ENCODE results near the gene RAD52.

RAD52 gene

DNA sequence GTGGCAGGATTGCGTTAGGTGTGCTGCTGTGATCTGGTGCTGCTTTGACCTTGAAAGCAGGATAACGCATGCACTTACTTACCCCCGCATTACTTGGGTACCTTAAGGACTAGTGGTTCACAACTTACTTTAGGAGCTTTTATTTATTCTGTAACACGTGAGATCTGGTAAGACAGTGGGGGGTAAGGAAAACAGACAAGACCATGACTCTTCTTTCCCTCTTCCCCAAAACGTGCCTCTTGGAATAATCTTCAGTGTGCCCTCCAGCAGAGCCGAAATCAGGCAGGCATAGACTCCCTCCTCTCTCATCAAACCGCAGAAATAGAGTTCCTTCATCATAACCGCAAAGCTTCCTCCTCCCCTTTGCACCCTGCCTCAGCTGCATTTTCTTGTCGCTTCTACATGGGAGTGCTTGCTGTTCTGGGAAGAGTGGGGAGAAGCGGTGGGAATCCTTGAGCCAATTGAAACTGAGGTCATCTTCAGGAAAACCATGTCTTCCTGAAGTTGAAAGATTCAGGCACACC lies 43.4 kb downstream of the RAD52 start:
- Histone ChIP-seq H3K4me3 (replicated peaks; ENCODE audit: low read depth, low read length) (no peak overlapping the region), H3K27me3 (replicated peaks; ENCODE audit: control insufficient read depth, insufficient read depth, low read length) (no peaks in the 10 kb centered on the region), H3K36me3 (ENCODE audit: control insufficient read depth, insufficient read depth, low read length) (peaks cover 42% of the 10 kb centered on the region)
- TF ChIP-seq, protein P1, sequence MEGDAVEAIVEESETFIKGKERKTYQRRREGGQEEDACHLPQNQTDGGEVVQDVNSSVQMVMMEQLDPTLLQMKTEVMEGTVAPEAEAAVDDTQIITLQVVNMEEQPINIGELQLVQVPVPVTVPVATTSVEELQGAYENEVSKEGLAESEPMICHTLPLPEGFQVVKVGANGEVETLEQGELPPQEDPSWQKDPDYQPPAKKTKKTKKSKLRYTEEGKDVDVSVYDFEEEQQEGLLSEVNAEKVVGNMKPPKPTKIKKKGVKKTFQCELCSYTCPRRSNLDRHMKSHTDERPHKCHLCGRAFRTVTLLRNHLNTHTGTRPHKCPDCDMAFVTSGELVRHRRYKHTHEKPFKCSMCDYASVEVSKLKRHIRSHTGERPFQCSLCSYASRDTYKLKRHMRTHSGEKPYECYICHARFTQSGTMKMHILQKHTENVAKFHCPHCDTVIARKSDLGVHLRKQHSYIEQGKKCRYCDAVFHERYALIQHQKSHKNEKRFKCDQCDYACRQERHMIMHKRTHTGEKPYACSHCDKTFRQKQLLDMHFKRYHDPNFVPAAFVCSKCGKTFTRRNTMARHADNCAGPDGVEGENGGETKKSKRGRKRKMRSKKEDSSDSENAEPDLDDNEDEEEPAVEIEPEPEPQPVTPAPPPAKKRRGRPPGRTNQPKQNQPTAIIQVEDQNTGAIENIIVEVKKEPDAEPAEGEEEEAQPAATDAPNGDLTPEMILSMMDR (IDR thresholded peaks at IDR 0.05; ENCODE audit: insufficient read depth, low read length, poor library complexity, severe bottlenecking) = no peak
- DNase-seq (ENCODE audit: extremely low read depth, insufficient read length) = no peak

DNA sequence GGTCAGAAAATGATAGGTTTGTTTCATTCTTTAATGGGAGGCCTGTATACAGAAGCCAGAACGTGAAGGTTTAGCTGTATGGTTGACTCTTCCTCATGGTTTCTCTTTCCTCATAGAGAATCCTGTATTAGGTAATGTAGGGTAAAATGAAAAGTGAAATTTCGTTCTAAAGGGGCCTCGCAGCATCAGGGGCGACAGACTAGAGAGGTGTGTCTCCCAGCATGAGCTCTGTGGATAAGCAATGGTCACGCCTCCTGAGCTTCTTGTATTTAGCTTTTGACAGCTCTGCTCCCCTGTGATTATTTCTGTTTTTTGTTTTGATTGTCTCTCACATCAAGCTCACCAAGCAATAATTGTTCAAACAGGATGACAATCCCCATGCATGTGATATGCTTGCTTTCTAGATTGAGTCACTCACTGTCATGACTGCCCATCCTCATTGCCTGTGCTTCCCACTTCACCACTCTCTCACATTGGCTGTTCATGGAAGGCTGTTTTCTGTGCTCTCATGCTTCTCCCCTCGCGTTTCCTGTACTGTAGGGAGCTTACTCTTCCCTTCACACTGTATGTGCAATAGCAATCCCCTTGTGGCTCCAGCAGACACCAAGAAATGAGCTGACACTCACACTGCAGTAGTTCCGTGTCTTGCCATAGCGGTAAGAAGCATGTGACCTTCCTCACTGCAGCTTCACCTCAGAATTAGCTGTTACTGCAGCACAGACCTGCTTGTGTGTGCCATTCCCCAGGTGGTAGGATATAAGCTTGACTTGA lies 44.0 kb downstream of the RAD52 start:
- Histone ChIP-seq H3K27me3 (replicated peaks; ENCODE audit: control insufficient read depth, insufficient read depth, low read length) (no peaks in the 10 kb centered on the region), H3K36me3 (ENCODE audit: control insufficient read depth, insufficient read depth, low read length) (peaks cover 42% of the 10 kb centered on the region), H3K4me3 (replicated peaks; ENCODE audit: low read depth, low read length) (no peak overlapping the region)
- TF ChIP-seq, protein P1 (IDR thresholded peaks at IDR 0.05; ENCODE audit: insufficient read depth, low read length, poor library complexity, severe bottlenecking) = no peak
- DNase-seq (ENCODE audit: extremely low read depth, insufficient read length) = no peak

DNA sequence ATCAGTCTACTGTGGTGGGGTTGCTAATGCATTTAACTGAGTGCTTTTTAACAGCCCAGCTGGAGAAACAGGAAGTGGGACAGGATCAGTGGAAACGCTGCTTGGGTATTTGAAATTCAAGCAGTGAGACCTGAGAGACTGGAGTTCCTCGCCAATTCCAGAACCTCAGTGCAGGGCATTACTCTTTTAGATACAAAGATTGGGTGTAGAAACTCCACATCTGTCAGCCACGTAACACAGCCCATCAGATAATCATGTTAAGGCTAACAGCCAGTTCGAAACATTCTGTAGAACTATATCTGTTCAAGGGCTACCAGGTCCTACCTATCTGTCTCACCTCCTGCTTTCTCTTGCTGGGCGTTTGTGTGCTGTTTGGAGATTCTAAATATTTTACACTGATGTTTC lies 45.5 kb downstream of the RAD52 start:
- peaks cover 46% of the 10 kb centered on the region for H3K36me3 ChIP-seq (ENCODE audit: control insufficient read depth, insufficient read depth, low read length)
- DNase-seq (ENCODE audit: extremely low read depth, insufficient read length) = no peak

DNA sequence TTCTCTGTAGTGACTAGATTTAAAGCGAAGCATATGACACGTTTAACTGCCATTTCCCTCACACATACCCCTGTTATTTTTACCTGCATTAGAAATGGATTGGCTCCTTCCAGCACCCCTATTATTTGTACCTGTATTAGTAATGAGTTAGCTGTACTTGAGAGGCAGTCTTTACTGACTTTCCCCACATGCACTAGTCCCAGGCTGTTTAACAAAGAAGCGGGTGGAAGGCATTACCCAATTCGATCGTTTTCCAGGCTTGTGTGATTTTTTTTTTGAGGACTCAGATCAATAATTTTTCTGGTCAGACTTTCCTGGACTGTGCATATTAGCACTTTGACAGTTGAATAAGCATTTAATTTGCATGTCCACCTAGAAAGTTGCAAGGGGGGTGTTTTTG lies 46.4 kb downstream of the RAD52 start:
- no peaks in the 10 kb centered on the region for H3K27me3 ChIP-seq (replicated peaks; ENCODE audit: control insufficient read depth, insufficient read depth, low read length)
- no peak overlapping the region for H3K4me3 ChIP-seq (replicated peaks; ENCODE audit: low read depth, low read length)
- TF ChIP-seq, protein P1 (IDR thresholded peaks at IDR 0.05; ENCODE audit: insufficient read depth, low read length, poor library complexity, severe bottlenecking) = no peak
- peaks cover 43% of the 10 kb centered on the region for H3K36me3 ChIP-seq (ENCODE audit: control insufficient read depth, insufficient read depth, low read length)
- no peak for DNase-seq (ENCODE audit: extremely low read depth, insufficient read length)

More for the DNA sequence above, 45.5 kb downstream of the RAD52 start:
- TF ChIP-seq, protein P1 (IDR thresholded peaks at IDR 0.05; ENCODE audit: insufficient read depth, low read length, poor library complexity, severe bottlenecking) = no peak
- H3K27me3 ChIP-seq (replicated peaks; ENCODE audit: control insufficient read depth, insufficient read depth, low read length) = no peaks in the 10 kb centered on the region
- H3K4me3 ChIP-seq (replicated peaks; ENCODE audit: low read depth, low read length) = no peak overlapping the region

DNA sequence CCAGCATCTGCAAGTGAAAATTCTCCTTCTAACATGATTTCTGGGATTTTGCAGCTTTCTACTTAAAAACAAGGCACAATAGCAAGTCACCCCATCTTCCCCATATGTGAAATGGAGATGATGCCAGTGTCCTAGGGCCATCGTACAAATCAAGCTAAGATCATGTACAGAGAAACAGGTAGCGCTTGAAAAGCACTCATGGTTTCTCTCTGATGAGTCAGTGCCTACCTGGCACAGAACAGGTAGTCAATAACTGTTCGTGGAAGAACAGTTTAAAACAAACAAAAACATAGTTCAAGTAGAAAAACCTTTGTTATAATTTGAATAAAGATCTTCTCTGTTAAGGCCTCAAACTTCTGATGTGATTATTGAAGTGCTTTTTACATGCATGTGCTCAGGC lies 46.9 kb downstream of the RAD52 start:
- Histone ChIP-seq H3K4me3 (replicated peaks; ENCODE audit: low read depth, low read length) (no peak overlapping the region), H3K36me3 (ENCODE audit: control insufficient read depth, insufficient read depth, low read length) (peaks cover 40% of the 10 kb centered on the region), H3K27me3 (replicated peaks; ENCODE audit: control insufficient read depth, insufficient read depth, low read length) (no peaks in the 10 kb centered on the region)
- TF ChIP-seq, protein P1 (IDR thresholded peaks at IDR 0.05; ENCODE audit: insufficient read depth, low read length, poor library complexity, severe bottlenecking) = no peak
- no peak for DNase-seq (ENCODE audit: extremely low read depth, insufficient read length)

Measured in GM06990 (cell line).